GM18526 (cell line): ENCODE results near the gene LACC1.

Experiments
- POLR2A ChIP-seq: IDR thresholded peaks from 3 replicates; pipeline ENCODE4 v1.6.1; 2011; ENCODE audit not compliant: insufficient read length; ENCODE audit errors: extremely low read depth

The LACC1 gene

DNA sequence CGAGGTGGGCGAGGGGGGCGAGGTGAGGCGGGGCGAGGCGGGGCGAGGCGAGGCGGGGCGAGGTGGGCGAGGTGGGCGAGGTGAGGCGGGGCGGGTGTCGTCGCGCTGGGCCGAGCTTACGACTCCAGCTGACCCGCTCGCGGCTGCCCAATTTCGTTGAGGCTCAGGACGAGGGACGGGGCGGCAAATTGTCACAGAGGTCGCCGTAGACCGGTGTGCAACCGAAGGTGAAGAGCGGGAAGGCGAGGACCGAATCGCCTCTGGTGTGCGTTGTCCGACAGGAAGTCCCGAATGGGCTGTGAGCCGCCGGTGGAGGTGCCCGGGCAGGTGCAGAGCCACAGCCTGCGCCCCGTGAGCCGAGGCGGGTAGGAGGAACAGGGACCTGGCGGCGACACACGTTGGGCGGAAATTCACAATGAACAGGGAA lies at the start of gene LACC1:
TSS of gene LACC1 (plus strand) at position 150 of the 427 bp plus-strand sequence. CDS start 1,082 bp downstream, outside the sequence.
- no peak for TF ChIP-seq POLR2A

DNA sequence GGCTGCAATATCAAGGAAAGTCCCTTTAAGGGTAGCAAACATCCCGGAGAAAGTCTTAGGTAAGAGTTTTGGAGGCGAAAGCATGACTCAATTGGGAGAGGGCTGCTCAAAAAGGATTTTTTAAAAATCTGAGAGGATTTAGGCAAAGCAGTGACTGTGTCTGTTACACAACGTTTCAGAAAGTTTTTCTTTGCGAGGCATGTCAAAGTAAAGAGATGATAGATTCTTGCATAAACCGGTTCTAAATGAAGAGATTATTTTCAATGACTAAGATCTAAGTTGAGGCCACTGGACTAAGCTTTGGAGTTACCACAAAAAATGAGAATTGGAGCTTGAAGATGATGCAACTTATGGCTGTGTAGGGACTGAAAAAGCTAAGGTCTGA lies 49.2 kb upstream of the LACC1 start:
- no peak for TF ChIP-seq POLR2A

DNA sequence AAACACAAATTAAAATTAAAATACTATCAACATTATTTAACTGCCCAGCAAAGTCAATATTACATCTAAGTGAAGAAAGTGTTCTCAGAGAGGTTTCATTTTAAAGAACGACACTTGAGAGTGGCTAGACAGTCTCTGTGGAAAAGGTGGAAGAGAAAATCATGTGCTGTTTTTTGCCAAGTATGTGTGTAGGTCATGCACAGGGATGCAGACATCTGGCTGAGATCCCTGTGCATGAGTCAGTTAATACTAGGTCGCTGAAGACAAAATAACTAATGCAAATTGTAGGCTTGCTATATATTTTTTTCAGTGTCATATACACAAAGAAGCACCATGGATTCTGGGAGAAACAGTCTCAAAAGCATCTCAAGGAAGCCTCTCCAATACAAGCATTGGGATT lies 48.6 kb upstream of the LACC1 start:
- TF ChIP-seq POLR2A, result no peak

- no peak for TF ChIP-seq POLR2A
These were observed 44.0 kb upstream of the LACC1 start for GRCh38 chr13:43835701-43836100.

DNA sequence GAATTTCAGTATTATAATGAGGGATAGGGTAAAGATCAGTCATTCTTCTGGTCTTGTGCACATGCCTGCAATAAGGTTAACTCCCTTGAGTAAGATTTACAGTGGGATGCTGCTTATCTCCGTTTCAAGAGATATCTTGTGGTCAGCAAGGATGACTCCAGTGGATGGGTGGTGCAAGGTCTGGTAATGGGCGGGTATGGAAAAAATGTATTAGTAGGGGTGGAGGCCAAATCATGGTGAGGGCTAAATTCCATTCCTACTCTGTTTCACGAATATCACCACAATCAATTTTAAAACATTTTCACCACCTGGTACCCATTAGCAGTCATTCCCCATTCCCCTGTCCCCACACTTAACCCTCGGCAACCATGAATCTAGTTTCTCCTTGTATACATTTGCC lies 40.8 kb upstream of the LACC1 start:
- TF ChIP-seq POLR2A, result no peak

GRCh38 chr13:43846496-43847158 lies 33.1 kb upstream of the LACC1 start:
- TF ChIP-seq POLR2A, result no peak

DNA sequence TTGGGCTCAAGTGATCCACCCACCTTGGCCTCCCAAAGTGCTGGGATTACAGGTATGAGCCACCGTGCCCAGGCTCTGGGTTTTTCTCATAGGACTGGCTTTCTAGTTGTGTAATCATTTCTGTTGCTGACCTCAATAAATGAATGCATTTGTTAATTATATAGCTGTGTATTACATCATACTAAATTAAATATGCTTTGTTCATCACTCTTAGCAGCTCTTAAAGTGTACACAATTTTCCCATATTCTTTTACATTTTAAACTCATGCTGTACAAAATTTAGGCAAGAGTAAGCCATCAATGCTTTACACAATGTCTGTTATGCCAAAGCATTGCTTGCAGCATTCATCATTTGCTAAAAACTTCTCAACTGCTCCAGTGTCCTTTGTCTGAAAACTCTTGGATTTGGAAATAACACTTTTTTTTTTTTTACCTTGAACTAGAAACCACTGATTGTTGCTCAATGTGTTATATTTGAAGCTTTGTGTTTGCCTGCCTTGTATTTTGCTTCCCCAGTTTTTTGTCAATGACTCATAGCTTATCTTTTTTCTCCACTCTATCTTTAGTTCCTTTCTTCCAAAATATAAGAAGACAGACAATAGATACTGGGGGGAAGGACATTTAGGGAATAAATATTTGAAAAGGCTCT lies 31.6 kb upstream of the LACC1 start:
- TF ChIP-seq POLR2A, result no peak

DNA sequence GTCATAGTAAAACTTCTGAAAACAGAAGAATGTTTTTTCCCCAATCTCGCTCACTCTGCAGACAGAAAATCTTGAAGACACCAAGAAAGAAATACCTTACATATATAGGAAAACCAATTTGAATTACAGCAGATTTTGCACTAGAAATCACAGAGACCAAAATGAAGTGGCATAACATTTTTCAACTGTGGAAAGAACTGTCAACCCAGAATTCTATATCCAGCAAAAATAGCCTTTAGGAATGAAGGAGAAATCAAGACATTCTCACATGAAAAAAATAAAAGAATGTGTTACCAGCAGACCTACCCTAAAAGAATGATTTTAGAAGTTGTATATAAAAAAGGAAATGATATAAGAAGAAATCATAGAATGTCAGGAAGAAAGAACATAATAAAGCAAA lies 28.8 kb upstream of the LACC1 start:
- no peak for TF ChIP-seq POLR2A

- no peak for TF ChIP-seq POLR2A
These were observed 26.7 kb upstream of the LACC1 start for GRCh38 chr13:43852923-43853404.

DNA sequence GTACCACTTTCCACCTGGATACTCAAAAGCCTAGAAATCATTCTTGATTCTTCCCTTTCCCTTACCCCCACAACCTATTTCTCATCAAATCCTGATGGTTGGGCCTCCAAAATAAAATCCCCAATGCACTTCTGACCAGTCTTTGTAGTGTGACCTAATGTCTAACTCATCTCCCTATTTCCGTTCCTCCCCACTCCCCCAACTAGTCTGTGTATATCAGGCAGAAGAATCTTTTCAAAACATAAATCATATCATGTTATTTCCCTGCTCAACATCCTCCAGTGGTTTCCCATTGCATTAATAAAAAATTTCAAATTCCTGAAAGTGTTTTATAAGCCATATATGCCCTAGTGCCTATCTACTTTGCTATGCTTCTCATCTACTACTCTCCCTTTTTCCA lies 17.8 kb upstream of the LACC1 start:
- no peak for TF ChIP-seq POLR2A

GRCh38 chr13:43864921-43865320 lies 14.8 kb upstream of the LACC1 start:
- TF ChIP-seq POLR2A, result no peak

- TF ChIP-seq POLR2A, result no peak
These were observed 13.8 kb upstream of the LACC1 start for GRCh38 chr13:43865892-43866291.

- TF ChIP-seq POLR2A, result no peak
These were observed 7.5 kb upstream of the LACC1 start for GRCh38 chr13:43872181-43872580.

DNA sequence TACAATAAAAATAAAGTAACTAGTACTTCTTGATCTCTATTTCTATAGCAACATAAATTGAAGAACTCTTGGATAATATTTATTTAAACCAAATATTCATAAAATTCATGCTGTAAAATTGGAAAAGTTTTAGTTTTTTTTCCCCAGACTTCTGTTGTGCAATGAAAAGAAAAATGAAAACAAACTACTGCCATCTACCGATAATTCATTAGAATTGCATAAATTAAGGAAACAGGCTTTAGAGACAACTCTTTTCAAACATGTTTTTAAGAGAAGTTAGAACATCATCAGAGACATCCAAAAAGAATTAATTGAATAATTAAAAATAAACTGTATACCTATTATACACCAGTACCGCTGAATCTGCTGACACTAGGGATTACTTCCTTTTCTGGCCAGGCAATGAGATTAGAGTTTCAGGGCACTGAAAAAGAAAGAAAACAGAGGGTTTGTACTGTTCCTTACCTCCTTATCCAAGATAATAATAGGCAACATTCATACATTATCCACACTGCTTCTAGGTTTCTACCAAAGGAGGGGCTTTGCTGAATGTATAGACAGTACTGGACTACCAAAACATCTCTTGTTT lies 5.1 kb upstream of the LACC1 start:
- TF ChIP-seq POLR2A, result no peak

DNA sequence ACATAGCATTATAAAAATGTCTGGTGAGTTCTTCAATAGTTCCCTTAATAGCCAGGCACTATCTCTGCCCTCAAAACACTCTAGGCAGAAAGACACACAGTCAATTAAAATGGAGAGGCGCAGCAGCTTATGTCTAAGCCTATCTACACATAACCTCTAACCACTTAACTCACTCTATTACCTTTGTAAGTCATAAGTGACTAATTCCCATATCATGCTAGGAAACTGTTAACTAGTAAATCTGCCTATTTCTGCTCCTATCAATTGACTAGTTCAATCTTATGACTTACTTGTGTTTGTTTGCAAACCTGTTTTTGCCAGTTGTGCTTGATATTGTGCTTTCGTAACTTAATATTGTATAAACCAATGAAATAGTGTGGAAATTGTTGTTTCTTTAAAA lies 3.3 kb upstream of the LACC1 start:
- no peak for TF ChIP-seq POLR2A

GRCh38 chr13:43877326-43877725 lies 2.4 kb upstream of the LACC1 start:
- no peak for TF ChIP-seq POLR2A
